NCI-H2107 treated with DMSO at 0.1 percent for 48 hours (cell line): ENCODE data around the gene STK38L.
A peak's percentile ranks its signal among the peaks of the same experiment; 100 is the strongest.

Experiments
- DNase-seq: peaks from one replicate; lab custom pipeline; 2025; ENCODE audit not compliant: unreplicated experiment; lab: John Stamatoyannopoulos, UW

The STK38L gene

GRCh38 chr12:27276275-27276674, 32.2 kb downstream of the STK38L start:
- no peak for DNase-seq

GRCh38 chr12:27277846-27278260, 33.8 kb downstream of the STK38L start:
- DNase-seq = peak; percentile 45

- DNase-seq = no peak
Observed at GRCh38 chr12:27279826-27280225, 35.7 kb downstream of the STK38L start.

GRCh38 chr12:27280412-27280811, 36.3 kb downstream of the STK38L start:
- DNase-seq = no peak

GRCh38 chr12:27282754-27283153, 38.7 kb downstream of the STK38L start:
- no peak for DNase-seq

- DNase-seq = no peak
Observed at GRCh38 chr12:27284021-27284420, 39.9 kb downstream of the STK38L start.

GRCh38 chr12:27284751-27285150, 40.7 kb downstream of the STK38L start:
- DNase-seq = no peak

- no peak for DNase-seq
Observed at GRCh38 chr12:27285403-27285802, 41.3 kb downstream of the STK38L start.

- no peak for DNase-seq
Observed at GRCh38 chr12:27289414-27289813, 45.3 kb downstream of the STK38L start.

- no peak for DNase-seq
Observed at GRCh38 chr12:27290501-27291168, 46.5 kb downstream of the STK38L start.

GRCh38 chr12:27291862-27292261, 47.8 kb downstream of the STK38L start:
- no peak for DNase-seq

- DNase-seq = no peak
Observed at GRCh38 chr12:27292718-27293117, 48.6 kb downstream of the STK38L start.

- DNase-seq = no peak
Observed at GRCh38 chr12:27293463-27293862, 49.4 kb downstream of the STK38L start.

GRCh38 chr12:27296674-27297073, 52.6 kb downstream of the STK38L start:
- DNase-seq = no peak

GRCh38 chr12:27297566-27297965, 53.5 kb downstream of the STK38L start:
- no peak for DNase-seq

- DNase-seq = no peak
Observed at GRCh38 chr12:27299102-27299501, 55.0 kb downstream of the STK38L start.

- no peak for DNase-seq
Observed at GRCh38 chr12:27300226-27300625, 56.1 kb downstream of the STK38L start.

- no peak for DNase-seq
Observed at GRCh38 chr12:27303139-27304111, 59.3 kb downstream of the STK38L start.

GRCh38 chr12:27304856-27305255, 60.8 kb downstream of the STK38L start:
- no peak for DNase-seq

- DNase-seq = peak; percentile 42
Observed at GRCh38 chr12:27305673-27306456, 61.8 kb downstream of the STK38L start.

GRCh38 chr12:27309293-27309994, 65.4 kb downstream of the STK38L start:
- no peak for DNase-seq
